GM18505 (cell line): Measurements from ENCODE around the gene FAM90A1.
"Not testable (repeated sequence)": the region's sequence is repeated elsewhere in the genome, so short reads cannot be mapped to it uniquely, and the experiment has no call there.

Experiments used
- ATAC-seq: cut with Tn5 transposase; IDR thresholded peaks from one replicate; pipeline ENCODE4 v1.9.1; 2021; ENCODE audit not compliant: unreplicated experiment
- POLR2A ChIP-seq: IDR thresholded peaks from 4 replicates; pipeline ENCODE4 v1.6.1; 2011; ENCODE audit warnings: borderline replicate concordance; ENCODE audit not compliant: insufficient read depth, insufficient read length; ENCODE audit errors: extremely low read depth

Gene FAM90A1

DNA sequence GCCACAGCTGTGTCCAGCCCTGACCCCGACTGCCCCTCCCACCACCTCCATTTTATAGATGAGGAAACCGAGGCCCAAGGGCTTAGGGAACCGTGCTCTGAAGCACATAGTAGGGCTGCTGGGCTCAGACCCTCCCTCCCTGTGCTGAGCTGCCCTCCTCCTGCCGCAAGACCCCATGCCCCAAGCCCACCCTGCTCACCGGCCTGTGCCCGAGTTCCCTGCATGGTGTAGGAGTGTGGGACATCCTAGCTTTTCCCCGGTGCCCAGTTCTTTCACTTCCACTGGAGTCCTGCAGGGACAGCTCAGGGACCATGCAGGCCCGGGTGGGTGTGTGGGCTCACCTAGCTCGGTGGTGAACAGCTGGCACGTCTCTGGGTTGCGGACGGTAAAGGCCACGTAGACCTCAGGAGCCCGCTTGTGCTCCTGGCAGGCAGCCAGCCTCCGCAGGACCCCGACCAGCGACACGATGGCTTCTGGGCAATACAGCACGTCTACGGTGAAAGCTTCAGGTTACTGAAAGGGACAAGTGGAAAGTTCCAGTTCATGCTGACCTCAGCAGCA is 6.6 kb upstream of the FAM90A1 start:
- not testable (repeated sequence) for ATAC-seq

DNA sequence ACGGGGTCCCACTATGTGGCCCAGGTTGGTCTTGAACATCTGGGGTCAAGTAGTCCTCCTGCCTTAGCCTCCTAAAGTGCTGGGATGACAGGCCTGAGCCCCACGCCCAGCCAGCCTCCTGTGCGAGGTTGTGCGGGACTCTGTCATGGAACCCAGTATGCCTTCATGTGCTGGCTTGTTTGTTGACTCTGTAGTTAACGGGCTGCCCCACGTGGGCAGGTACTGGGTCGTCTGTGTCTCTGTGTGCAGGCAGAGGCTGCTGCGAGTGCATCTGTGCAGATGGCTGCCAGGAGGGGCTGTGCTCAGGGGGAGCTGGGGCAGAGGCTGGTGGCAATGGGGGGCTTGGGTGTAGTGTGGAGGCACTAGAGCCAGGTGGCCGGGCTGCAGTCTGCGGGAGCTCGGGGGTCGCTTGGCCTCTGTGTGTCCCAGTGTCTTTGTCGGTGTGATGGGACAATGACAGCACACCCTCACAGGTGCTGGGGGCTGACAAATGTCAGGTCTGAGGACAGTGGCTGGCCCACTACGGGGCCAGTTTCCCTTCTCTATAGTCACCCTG is 6.0 kb upstream of the FAM90A1 start:
- not testable (repeated sequence) for ATAC-seq

DNA sequence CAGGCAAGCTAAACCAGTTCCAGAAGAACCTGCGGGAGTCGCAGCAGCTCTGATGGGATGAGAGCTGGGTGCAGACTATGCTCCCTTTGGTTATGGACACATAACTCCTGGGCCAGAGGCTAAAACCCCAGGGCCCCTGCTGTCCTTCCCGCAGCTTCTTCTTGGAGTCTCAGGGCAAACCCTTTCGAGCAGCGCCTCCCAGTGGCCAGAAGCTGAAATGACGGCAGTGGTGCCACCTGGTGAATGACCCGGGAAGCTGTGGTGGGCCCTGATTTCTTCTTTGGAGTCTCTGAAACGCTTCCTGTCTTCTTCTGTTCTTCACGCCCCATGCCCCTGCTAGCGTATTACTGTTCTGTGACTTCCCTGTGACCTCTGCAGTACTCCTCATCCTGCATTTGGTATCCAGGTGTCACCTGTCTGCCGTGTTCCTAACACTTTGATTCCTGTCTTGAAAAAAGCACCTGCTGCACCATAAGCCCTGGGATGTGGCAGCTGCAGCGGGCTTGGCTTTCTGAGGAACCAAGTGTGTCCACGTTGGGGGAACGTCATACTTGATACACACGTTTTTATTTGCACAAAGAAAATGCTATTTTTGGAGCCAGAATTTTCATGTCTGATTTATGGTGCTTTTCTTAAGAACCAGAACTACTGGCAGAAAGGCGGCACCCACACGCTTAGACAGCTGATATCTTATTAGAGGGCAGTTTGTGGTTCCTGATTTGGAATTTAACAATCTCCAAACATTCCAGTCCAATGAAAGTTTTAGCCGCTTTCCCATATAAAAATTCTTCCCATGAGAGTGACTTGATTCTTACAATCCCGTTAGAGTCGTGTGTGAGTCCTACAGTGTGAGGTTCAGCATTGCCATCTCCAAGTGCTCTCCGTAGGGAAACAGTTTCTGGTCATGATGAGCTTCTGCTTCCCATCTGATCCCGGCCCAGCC is 4.5 kb upstream of the FAM90A1 start:
- not testable (repeated sequence) for ATAC-seq

DNA sequence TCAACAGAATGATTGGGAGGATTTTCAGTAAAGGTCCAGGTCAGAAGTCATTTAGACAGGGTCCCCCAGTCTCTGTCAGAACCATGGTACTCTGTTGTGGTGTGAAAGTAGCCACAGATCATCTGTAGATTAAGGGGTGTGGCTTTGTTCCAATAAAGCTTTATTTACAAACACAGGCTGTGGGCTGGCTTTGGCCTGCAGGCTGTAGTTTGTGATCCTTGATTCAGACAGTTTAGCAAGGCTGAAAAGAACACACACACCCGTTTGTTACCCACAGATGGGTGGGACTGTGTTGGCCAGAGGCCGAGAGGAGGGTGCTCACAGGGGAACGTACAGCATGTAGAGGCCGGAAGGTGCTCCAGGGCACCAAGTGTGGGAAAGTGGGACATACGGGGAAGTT is 3.6 kb upstream of the FAM90A1 start:
- ATAC-seq = not testable (repeated sequence)

- ATAC-seq = not testable (repeated sequence)
Measured at GRCh38 chr12:8229486-8229885, 2.1 kb upstream of the FAM90A1 start.

- not testable (repeated sequence) for ATAC-seq
Measured at GRCh38 chr12:8228607-8229006, 1.2 kb upstream of the FAM90A1 start.

- not testable (repeated sequence) for ATAC-seq
Measured at GRCh38 chr12:8227732-8228077, 287 bp upstream of the FAM90A1 start.

DNA sequence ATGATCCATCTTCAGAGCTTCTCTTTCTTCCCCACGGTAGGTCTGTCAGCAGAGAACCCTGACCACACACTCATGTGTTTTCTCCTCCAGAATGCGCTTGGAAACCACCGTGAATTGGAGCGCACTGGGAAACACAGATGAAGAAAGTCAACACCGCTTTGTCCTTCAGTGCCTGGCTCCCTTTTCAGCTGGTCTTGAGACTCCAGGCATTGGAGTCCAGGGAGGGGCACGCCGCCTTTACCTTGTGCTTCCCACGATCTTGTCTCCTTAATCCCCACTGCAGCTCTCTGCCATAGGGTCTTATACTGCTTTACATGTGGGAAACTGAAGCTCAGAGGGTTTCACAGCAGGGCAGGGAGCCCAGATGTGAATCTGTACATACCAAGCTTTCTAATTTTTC is 1.1 kb downstream of the FAM90A1 start:
- ATAC-seq = no peak
- TF ChIP-seq POLR2A = no peak

DNA sequence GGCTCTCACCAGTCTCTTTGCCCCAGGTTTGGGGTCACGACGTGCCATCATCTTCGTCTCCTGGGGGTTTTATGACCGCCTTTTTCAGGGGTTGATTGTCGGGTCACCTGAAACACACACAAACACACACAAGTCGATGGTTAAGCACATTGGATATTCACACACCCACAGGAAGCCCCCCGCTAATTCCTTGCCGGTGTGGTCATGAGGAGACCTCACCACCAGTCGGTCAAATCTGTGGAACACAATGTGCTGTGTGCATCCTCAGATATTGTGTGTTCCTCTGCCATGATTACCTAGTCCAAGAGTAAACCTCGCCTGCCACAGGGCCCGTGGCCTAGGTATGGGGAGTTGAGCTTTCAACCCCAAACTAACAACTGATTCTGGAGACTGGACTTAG is 2.6 kb downstream of the FAM90A1 start:
- not testable (repeated sequence) for ATAC-seq

- ATAC-seq = not testable (repeated sequence)
Measured at GRCh38 chr12:8223646-8224045, 3.8 kb downstream of the FAM90A1 start.

DNA sequence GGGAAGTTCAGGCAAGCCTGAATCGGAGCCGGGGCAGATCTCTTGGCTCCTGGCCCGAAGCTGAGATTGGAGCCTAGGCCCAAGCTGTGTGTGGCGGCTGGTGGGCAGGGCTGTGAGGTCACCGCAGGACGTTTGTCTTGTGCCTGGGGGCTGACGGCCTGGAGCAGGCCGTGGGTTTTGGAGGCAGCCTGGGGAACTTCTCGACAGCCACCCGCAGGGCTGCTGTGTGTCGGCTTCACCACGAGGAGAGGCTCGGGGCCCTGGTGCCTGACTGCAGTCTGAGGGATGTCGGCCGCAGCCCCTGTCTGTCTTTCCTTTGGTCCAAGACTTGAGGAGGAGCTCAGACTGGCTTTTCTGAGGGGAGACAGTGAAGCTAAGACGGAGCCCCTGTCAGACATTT is 5.1 kb downstream of the FAM90A1 start:
- not testable (repeated sequence) for ATAC-seq

- not testable (repeated sequence) for ATAC-seq
Measured at GRCh38 chr12:8221844-8222243, 5.6 kb downstream of the FAM90A1 start.

GRCh38 chr12:8221375-8221774 is 6.0 kb downstream of the FAM90A1 start:
- ATAC-seq = not testable (repeated sequence)

- not testable (repeated sequence) for ATAC-seq
Measured at GRCh38 chr12:8218711-8219382, 8.6 kb downstream of the FAM90A1 start.

- ATAC-seq = not testable (repeated sequence)
Measured at GRCh38 chr12:8197685-8198308, 29.6 kb downstream of the FAM90A1 start.

- ATAC-seq = not testable (repeated sequence)
Measured at GRCh38 chr12:8188088-8188487, 39.3 kb downstream of the FAM90A1 start.

- not testable (repeated sequence) for ATAC-seq
Measured at GRCh38 chr12:8184206-8184605, 43.2 kb downstream of the FAM90A1 start.

- ATAC-seq = not testable (repeated sequence)
Measured at GRCh38 chr12:8183346-8183745, 44.1 kb downstream of the FAM90A1 start.

DNA sequence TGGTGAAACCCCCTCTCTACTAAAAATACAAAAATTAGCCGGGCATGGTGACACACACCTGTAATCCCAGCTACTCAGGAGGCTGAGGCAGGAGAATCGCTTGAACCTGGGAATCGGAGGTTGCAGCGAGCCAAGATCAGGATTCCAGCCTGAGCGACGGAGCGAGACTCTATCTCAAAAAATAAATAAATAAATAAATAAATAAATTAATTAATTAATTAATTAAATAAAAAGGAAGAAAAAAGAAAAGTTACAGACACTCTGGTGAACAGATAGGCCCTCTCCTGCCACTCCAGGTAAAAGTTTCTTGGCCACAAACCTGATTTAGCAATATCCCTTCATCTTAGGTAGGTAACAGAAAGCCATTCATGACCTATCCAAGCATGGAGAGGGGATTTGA is 44.5 kb downstream of the FAM90A1 start:
- not testable (repeated sequence) for ATAC-seq

DNA sequence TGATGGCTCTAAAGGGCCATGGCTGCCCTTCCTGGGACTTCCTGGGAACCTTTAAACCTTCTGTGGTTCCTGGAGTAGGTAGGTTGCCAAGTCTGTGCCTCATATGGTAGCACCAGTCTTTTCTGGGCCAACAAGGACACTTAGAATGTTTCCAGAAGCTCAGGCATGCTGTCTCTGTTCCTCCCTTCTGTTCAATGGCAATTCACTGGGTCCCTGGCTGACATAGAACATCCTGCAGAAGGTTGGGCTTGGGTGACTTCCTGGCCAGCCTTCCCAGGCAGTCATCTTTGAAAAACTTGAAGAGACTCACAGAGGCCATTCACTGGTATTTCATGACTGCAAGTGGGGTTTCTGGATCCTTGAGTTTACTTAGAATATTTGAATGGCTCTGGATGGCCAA is 46.1 kb downstream of the FAM90A1 start:
- not testable (repeated sequence) for ATAC-seq
